ENCODE results near the gene TRPC4AP. TPM values are rescaled to one million over a fixed set of nuclear protein-coding genes. Genes with fewer than 3 reads are reported as not detected.

The TRPC4AP gene
- total RNA-seq, 2 experiments from 2014 or later = 31.9 to 38.8 TPM

- Histone ChIP-seq H3K27ac (ENCODE audit: low read depth, low read length, poor library complexity, severe bottlenecking) (no peak overlapping the region), H3K79me2 (ENCODE audit: insufficient read depth, low read depth, low read length) (no peaks in the 10 kb centered on the region), H3K9me2 (ENCODE audit: insufficient read depth, low read length) (no peaks in the 10 kb centered on the region), H3K4me2 (ENCODE audit: low read length) (no peak overlapping the region), H3K4me1 (ENCODE audit: insufficient read depth, low read length, poor library complexity, severe bottlenecking) (no peaks in the 10 kb centered on the region), H3K4me3 (ENCODE audit: low read depth, low read length, poor library complexity, severe bottlenecking) (no peak overlapping the region), H3K36me3 (ENCODE audit: insufficient read depth, low read length) (peaks cover 12% of the 10 kb centered on the region; the same call in 1 of the 2 replicates), H3K9me3 (ENCODE audit: low read length) (no peaks in the 10 kb centered on the region), H4K20me1 (ENCODE audit: insufficient read depth, low read length) (no peaks in the 10 kb centered on the region), H2AFZ (ENCODE audit: low read length) (no peak overlapping the region)
- POLR2A ChIA-PET = interaction anchor here (0.6 kb wide), 1 partner anchor 61 kb away, joined by 3 read pairs; no protein-coding TSS in a partner anchor
- CTCF ChIA-PET (ENCODE audit: unreplicated experiment) = no interaction called here
- TF ChIP-seq EZH2phosphoT487 (IDR thresholded peaks at IDR 0.05; ENCODE audit: borderline replicate concordance, low read depth, low read length) (no peak), CTCF (conservative IDR thresholded peaks at IDR 0.05; ENCODE audit: low read length) (no peak)
- intact Hi-C loops (cut with micrococcal nuclease; ENCODE audit: unreplicated experiment) = no loop called here
- DNase-seq (ENCODE audit: low spot score) = no peak
- BruUV-seq (replicated peaks) = no TSS peak
Measured at GRCh38 chr20:34992751-34993417, 99.7 kb downstream of the TRPC4AP start.

GRCh38 chr20:34990661-34991214, 101.9 kb downstream of the TRPC4AP start:
- no TSS peak for BruUV-seq (replicated peaks)
- peaks cover 3% of the 10 kb centered on the region; the same call in 1 of the 2 replicates for H3K36me3 ChIP-seq (ENCODE audit: insufficient read depth, low read length)
- intact Hi-C loops (cut with micrococcal nuclease; ENCODE audit: unreplicated experiment) = no loop called here
- no peaks in the 10 kb centered on the region for H4K20me1 ChIP-seq (ENCODE audit: insufficient read depth, low read length)
- no peak overlapping the region for H3K4me3 ChIP-seq (ENCODE audit: low read depth, low read length, poor library complexity, severe bottlenecking)
- H3K4me1 ChIP-seq (ENCODE audit: insufficient read depth, low read length, poor library complexity, severe bottlenecking) = no peaks in the 10 kb centered on the region
- TF ChIP-seq CTCF (conservative IDR thresholded peaks at IDR 0.05; ENCODE audit: low read length) (no peak), EZH2phosphoT487 (IDR thresholded peaks at IDR 0.05; ENCODE audit: borderline replicate concordance, low read depth, low read length) (no peak)
- no peak for DNase-seq (ENCODE audit: low spot score)
- no peaks in the 10 kb centered on the region for H3K79me2 ChIP-seq (ENCODE audit: insufficient read depth, low read depth, low read length)
- ChIA-PET POLR2A (no interaction called here), CTCF (ENCODE audit: unreplicated experiment) (no interaction called here)
- no peak overlapping the region for H3K4me2 ChIP-seq (ENCODE audit: low read length)
- no peak overlapping the region for H2AFZ ChIP-seq (ENCODE audit: low read length)
- H3K9me2 ChIP-seq (ENCODE audit: insufficient read depth, low read length) = no peaks in the 10 kb centered on the region
- no peaks in the 10 kb centered on the region for H3K9me3 ChIP-seq (ENCODE audit: low read length)
- H3K27ac ChIP-seq (ENCODE audit: low read depth, low read length, poor library complexity, severe bottlenecking) = no peak overlapping the region

GRCh38 chr20:34990231-34990630, 102.4 kb downstream of the TRPC4AP start:
- no TSS peak for BruUV-seq (replicated peaks)
- Histone ChIP-seq H3K4me3 (ENCODE audit: low read depth, low read length, poor library complexity, severe bottlenecking) (no peak overlapping the region), H3K9me3 (ENCODE audit: low read length) (no peaks in the 10 kb centered on the region), H4K20me1 (ENCODE audit: insufficient read depth, low read length) (no peaks in the 10 kb centered on the region), H3K4me1 (ENCODE audit: insufficient read depth, low read length, poor library complexity, severe bottlenecking) (no peaks in the 10 kb centered on the region), H3K36me3 (ENCODE audit: insufficient read depth, low read length) (no peaks in the 10 kb centered on the region), H3K4me2 (ENCODE audit: low read length) (no peak overlapping the region), H3K27ac (ENCODE audit: low read depth, low read length, poor library complexity, severe bottlenecking) (no peak overlapping the region), H3K79me2 (ENCODE audit: insufficient read depth, low read depth, low read length) (no peaks in the 10 kb centered on the region), H2AFZ (ENCODE audit: low read length) (no peak overlapping the region), H3K9me2 (ENCODE audit: insufficient read depth, low read length) (no peaks in the 10 kb centered on the region)
- no peak for TF ChIP-seq CTCF (conservative IDR thresholded peaks at IDR 0.05; ENCODE audit: low read length)
- no peak for TF ChIP-seq EZH2phosphoT487 (IDR thresholded peaks at IDR 0.05; ENCODE audit: borderline replicate concordance, low read depth, low read length)
- no peak for DNase-seq (ENCODE audit: low spot score)
- CTCF ChIA-PET (ENCODE audit: unreplicated experiment) = no interaction called here
- intact Hi-C loops (cut with micrococcal nuclease; ENCODE audit: unreplicated experiment) = no loop called here
- POLR2A ChIA-PET = no interaction called here

Measured in OCI-LY7 (cell line).